ENCODE results near the gene DENND5B.
"Not testable (repeated sequence)": the region's sequence is repeated elsewhere in the genome, so short reads cannot be mapped to it uniquely, and the experiment has no call there.

The DENND5B gene

DNA sequence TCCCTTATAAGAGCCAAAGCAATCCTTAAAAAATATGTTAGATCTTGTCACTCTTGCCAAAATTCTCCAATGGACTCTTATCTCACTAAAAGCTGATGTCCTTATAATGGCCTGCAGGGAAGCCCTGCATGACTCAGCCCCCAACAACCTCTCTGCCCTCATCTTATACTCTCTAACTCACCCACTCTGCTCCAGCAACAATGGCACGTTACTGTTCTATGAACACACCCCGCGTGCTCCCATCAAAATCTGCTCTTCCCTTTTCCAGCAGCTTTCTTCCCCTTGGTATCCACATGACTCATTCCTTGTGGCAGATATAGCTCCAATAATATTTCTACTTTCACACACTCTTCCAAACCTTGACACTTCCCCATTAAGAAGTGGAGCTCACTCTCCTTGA, 108.1 kb downstream of the DENND5B start:
- no peak overlapping the region for H3K9ac ChIP-seq (ENCODE audit: low read length)
- no peaks in the 10 kb centered on the region for H3K4me1 ChIP-seq (ENCODE audit: control insufficient read depth, insufficient read depth, low read length)
- no peaks in the 10 kb centered on the region for H3K27me3 ChIP-seq (replicated peaks; ENCODE audit: control insufficient read depth, insufficient read depth, low read length)
- no peak overlapping the region for H3K4me3 ChIP-seq (ENCODE audit: low read length)
- no peak for DNase-seq (ENCODE audit: low read depth)
- H3K36me3 ChIP-seq (ENCODE audit: control insufficient read depth, insufficient read depth, low read length, severe bottlenecking), result peaks cover 23% of the 10 kb centered on the region
- no peaks in the 10 kb centered on the region for H3K9me3 ChIP-seq (ENCODE audit: control insufficient read depth, low read length)

DNA sequence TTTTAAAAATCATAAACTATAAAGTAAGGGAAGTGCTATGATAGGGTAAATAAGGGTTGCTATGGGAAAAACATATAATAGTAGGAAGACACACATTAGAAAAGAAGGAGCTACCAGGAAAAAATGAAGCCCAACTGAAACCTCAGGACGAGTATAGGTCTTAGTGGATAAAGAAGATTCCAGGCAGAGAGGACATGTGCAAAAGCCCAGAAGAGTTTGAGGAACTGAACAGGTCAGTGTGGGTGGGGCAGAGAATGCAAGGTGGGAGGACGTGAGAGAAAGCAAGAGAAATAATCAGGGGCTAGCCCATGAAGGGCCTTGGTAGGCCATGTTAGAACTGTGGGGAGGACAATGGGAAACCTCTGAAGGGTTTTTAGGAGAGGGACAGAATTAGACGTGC, 109.5 kb downstream of the DENND5B start:
- H3K9me3 ChIP-seq (ENCODE audit: control insufficient read depth, low read length), result no peaks in the 10 kb centered on the region
- H3K4me3 ChIP-seq (ENCODE audit: low read length), result no peak overlapping the region
- no peaks in the 10 kb centered on the region for H3K4me1 ChIP-seq (ENCODE audit: control insufficient read depth, insufficient read depth, low read length)
- DNase-seq (ENCODE audit: low read depth), result no peak
- peaks cover 23% of the 10 kb centered on the region for H3K36me3 ChIP-seq (ENCODE audit: control insufficient read depth, insufficient read depth, low read length, severe bottlenecking)
- no peaks in the 10 kb centered on the region for H3K27me3 ChIP-seq (replicated peaks; ENCODE audit: control insufficient read depth, insufficient read depth, low read length)
- H3K9ac ChIP-seq (ENCODE audit: low read length), result no peak overlapping the region

DNA sequence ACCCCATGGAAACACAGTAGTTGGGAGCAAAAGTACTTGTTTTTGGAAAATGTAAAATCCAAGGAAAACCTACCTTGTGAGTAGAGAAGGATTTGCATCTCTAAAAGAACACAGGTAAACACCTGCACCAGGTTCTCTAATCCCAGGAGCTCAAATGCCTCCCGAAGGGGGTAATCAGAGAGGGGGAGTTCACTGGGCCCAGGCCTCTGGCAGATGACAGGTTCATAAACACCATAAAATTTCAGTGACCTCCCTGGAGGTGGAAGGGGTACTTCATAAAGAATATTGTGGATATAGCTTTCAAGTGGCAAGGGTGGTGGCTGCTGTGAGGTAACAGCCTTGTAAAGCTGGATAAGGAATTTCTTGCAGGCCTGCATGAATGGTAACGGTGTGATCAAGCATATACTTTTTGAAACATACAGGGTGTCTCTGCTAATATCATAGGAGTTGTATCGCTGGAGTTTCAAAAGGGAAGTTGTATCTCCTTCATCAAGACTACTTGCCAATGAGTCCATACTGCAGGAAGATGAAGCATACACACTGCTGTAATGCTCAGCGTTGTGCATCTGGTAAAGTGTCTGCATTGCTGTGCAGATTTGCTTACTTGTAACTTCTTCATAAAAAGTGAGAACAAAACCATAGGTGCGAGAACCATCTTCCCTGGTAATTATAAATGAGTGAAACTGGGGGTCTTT, 111.3 kb downstream of the DENND5B start:
- Histone ChIP-seq H3K36me3 (ENCODE audit: control insufficient read depth, insufficient read depth, low read length, severe bottlenecking) (peaks cover 23% of the 10 kb centered on the region), H3K9ac (ENCODE audit: low read length) (no peak overlapping the region), H3K4me1 (ENCODE audit: control insufficient read depth, insufficient read depth, low read length) (no peaks in the 10 kb centered on the region), H3K27me3 (replicated peaks; ENCODE audit: control insufficient read depth, insufficient read depth, low read length) (no peaks in the 10 kb centered on the region), H3K4me3 (ENCODE audit: low read length) (no peak overlapping the region), H3K9me3 (ENCODE audit: control insufficient read depth, low read length) (no peaks in the 10 kb centered on the region)
- no peak for DNase-seq (ENCODE audit: low read depth)

DNA sequence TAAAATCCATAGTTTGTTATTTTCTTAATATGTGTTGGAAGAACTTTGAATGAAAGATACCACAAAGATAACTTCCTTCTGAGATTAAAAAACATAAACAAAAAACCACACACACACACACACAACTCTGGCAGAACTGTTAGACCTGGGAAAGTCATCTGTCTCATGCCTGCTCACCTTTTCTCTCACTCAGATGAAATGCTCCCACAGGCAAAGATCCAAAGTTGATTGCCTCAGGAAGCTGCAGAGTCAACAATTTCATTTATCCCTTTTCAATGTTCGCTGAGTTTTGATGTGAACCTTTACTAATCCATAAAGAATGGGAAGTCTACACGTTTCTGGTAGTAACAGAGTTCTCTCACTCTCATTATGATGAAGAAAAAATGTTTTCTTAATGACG, 112.0 kb downstream of the DENND5B start:
- Histone ChIP-seq H3K9ac (ENCODE audit: low read length) (no peak overlapping the region), H3K4me1 (ENCODE audit: control insufficient read depth, insufficient read depth, low read length) (no peaks in the 10 kb centered on the region), H3K27me3 (replicated peaks; ENCODE audit: control insufficient read depth, insufficient read depth, low read length) (no peaks in the 10 kb centered on the region), H3K4me3 (ENCODE audit: low read length) (no peak overlapping the region), H3K36me3 (ENCODE audit: control insufficient read depth, insufficient read depth, low read length, severe bottlenecking) (peaks cover 23% of the 10 kb centered on the region), H3K9me3 (ENCODE audit: control insufficient read depth, low read length) (no peaks in the 10 kb centered on the region)
- DNase-seq (ENCODE audit: low read depth), result no peak

DNA sequence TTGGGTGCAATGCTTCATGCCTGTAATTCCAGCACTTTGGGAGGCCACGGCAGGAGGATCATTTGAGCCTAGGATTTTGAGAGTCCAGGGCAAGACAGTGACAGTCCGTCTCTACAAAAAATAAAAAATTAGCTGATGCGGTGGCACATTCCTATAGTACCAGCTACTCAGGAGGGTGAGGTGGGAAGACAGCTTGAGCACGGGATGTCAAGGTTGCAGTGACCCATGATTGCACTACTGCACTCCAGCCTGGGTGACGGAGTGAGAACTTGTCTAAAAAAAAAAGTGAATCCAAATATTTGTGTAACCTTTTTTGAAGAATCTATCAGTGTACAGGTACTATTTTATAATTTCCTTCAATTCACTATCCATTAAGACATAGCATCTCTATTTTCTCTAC, 112.5 kb downstream of the DENND5B start:
- Histone ChIP-seq H3K4me3 (ENCODE audit: low read length) (no peak overlapping the region), H3K36me3 (ENCODE audit: control insufficient read depth, insufficient read depth, low read length, severe bottlenecking) (peaks cover 23% of the 10 kb centered on the region), H3K9ac (ENCODE audit: low read length) (no peak overlapping the region), H3K27me3 (replicated peaks; ENCODE audit: control insufficient read depth, insufficient read depth, low read length) (no peaks in the 10 kb centered on the region), H3K9me3 (ENCODE audit: control insufficient read depth, low read length) (no peaks in the 10 kb centered on the region), H3K4me1 (ENCODE audit: control insufficient read depth, insufficient read depth, low read length) (no peaks in the 10 kb centered on the region)
- no peak for DNase-seq (ENCODE audit: low read depth)

DNA sequence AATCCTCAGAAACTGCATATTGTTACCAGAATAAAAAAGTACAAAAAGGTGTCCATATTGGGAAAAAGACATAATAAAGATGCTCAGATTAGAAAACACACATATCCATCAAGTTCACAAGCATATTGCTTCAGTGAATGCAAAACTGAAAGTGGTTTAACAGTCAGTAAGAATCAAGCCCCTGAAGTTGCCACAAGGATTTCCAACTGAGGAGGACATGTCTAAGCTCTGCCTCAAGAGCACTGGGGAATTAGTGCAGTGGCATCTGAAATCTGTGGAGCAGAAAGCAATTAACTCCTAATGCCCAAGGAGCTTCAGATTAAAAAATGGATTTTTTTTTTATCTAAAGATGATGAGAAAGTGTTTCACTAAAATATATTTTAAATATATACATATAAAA, 113.2 kb downstream of the DENND5B start:
- DNase-seq (ENCODE audit: low read depth), result no peak
- no peaks in the 10 kb centered on the region for H3K9me3 ChIP-seq (ENCODE audit: control insufficient read depth, low read length)
- H3K4me1 ChIP-seq (ENCODE audit: control insufficient read depth, insufficient read depth, low read length), result no peaks in the 10 kb centered on the region
- no peak overlapping the region for H3K4me3 ChIP-seq (ENCODE audit: low read length)
- peaks cover 23% of the 10 kb centered on the region for H3K36me3 ChIP-seq (ENCODE audit: control insufficient read depth, insufficient read depth, low read length, severe bottlenecking)
- no peaks in the 10 kb centered on the region for H3K27me3 ChIP-seq (replicated peaks; ENCODE audit: control insufficient read depth, insufficient read depth, low read length)
- H3K9ac ChIP-seq (ENCODE audit: low read length), result no peak overlapping the region

DNA sequence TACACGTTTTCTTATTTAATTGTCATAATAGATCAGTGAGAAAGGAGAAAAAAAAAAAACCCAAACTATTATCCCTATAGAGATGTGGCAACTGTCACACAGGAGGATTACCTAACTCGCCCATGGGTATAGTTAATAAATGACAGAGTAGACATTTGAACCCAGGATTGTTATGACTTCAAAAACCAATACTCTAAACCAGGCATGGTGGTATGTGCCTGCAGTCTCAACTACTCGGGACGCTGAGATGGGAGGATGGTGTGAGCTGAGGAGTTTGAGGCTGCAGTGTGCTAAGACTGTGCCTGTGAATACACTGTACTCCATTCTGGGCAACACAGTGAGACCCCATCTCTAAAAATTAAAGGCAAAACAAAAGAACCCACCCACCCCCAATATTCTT, 114.5 kb downstream of the DENND5B start:
- no peaks in the 10 kb centered on the region for H3K9me3 ChIP-seq (ENCODE audit: control insufficient read depth, low read length)

DNA sequence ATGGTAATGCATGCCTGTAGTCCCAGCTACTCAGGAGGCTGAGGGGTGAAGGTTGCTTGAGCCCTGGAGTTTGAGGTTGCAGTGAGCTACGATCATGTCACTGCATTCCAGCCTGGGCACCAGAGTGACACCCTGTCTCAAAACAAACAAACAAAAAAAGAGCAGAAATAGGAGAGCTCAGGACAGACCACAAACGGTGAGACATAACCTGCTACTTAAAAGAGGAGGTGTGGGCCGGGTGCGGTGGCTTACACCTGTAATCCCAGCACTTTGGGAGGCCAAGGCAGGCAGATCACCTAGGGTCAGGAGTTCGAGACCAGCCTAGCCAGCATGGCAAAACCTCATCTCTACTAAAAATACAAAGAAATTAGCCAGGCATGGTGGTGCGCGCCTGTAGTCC, 115.3 kb downstream of the DENND5B start:
- not testable (repeated sequence) for H3K4me1 ChIP-seq (ENCODE audit: control insufficient read depth, insufficient read depth, low read length); H3K27me3 ChIP-seq (replicated peaks; ENCODE audit: control insufficient read depth, insufficient read depth, low read length); H3K9ac ChIP-seq (ENCODE audit: low read length); DNase-seq (ENCODE audit: low read depth); H3K9me3 ChIP-seq (ENCODE audit: control insufficient read depth, low read length); H3K4me3 ChIP-seq (ENCODE audit: low read length)
- peaks cover 19% of the 10 kb centered on the region for H3K36me3 ChIP-seq (ENCODE audit: control insufficient read depth, insufficient read depth, low read length, severe bottlenecking)

More for the DNA sequence above, 114.5 kb downstream of the DENND5B start:
- Histone ChIP-seq H3K9ac (ENCODE audit: low read length) (no peak overlapping the region), H3K27me3 (replicated peaks; ENCODE audit: control insufficient read depth, insufficient read depth, low read length) (no peaks in the 10 kb centered on the region), H3K4me1 (ENCODE audit: control insufficient read depth, insufficient read depth, low read length) (no peaks in the 10 kb centered on the region), H3K4me3 (ENCODE audit: low read length) (no peak overlapping the region), H3K36me3 (ENCODE audit: control insufficient read depth, insufficient read depth, low read length, severe bottlenecking) (peaks cover 19% of the 10 kb centered on the region)
- no peak for DNase-seq (ENCODE audit: low read depth)

DNA sequence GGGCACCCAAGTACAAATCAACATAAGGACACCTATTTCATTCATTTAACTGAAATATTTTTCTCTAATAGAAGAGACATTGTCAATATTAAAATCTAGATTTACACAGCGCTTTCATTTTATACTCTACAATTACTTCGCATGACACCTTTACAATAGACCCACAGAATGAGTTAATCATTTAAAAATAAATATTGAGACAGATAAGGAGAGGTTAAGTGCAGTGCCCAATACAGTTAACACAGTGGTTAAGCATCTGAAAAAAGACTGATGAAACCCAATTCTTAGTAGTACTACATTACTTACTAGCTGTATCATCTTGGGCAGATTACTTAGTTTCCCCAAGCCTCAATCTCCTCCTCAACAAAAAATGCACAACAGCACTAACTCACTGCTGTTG, 116.2 kb downstream of the DENND5B start:
- Histone ChIP-seq H3K27me3 (replicated peaks; ENCODE audit: control insufficient read depth, insufficient read depth, low read length) (no peaks in the 10 kb centered on the region), H3K4me1 (ENCODE audit: control insufficient read depth, insufficient read depth, low read length) (no peaks in the 10 kb centered on the region), H3K4me3 (ENCODE audit: low read length) (no peak overlapping the region), H3K9ac (ENCODE audit: low read length) (no peak overlapping the region), H3K9me3 (ENCODE audit: control insufficient read depth, low read length) (no peaks in the 10 kb centered on the region), H3K36me3 (ENCODE audit: control insufficient read depth, insufficient read depth, low read length, severe bottlenecking) (peaks cover 16% of the 10 kb centered on the region)
- DNase-seq (ENCODE audit: low read depth), result peak; percentile 45

DNA sequence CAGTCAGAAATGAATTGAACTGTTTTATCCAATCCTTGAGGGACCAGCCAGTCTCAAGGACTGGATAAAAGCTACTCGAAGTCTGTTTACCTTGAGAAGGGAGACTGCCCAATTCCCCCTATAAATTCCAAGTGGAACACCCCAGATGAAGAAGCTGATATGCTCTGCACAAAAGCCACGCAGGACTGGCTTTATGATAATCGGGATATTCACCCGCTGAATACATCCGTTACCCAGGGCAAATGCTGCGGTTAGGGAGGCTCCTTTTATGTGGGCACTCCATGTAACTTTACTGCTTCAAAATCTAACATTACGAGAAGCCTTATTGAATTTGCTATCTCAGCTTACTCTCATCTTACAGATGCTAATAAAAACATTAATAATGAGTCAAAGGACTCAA, 119.1 kb downstream of the DENND5B start:
- Histone ChIP-seq H3K27me3 (replicated peaks; ENCODE audit: control insufficient read depth, insufficient read depth, low read length) (no peaks in the 10 kb centered on the region), H3K4me1 (ENCODE audit: control insufficient read depth, insufficient read depth, low read length) (no peaks in the 10 kb centered on the region), H3K4me3 (ENCODE audit: low read length) (no peak overlapping the region), H3K9me3 (ENCODE audit: control insufficient read depth, low read length) (no peaks in the 10 kb centered on the region), H3K9ac (ENCODE audit: low read length) (no peak overlapping the region), H3K36me3 (ENCODE audit: control insufficient read depth, insufficient read depth, low read length, severe bottlenecking) (no peaks in the 10 kb centered on the region)
- DNase-seq (ENCODE audit: low read depth), result no peak

DNA sequence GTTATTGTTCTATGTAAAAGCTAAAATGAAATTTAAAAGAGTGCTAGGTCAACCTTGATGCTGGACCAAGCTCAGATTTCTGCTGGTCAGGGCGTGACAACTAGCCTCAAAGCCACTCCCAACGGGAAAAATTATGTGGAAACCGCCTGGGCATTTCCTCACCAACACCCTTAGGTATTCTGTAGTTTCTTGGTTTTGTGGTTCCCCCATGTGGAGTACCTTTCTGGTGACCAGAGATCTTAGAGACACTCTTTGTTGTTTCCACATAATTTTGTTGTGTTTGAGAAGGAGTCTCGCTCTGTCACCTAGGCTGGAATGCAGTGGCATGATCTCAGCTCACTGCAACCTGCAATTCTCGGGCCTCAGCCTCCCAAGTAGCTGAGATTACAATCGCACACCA, 119.9 kb downstream of the DENND5B start:
- no peaks in the 10 kb centered on the region for H3K27me3 ChIP-seq (replicated peaks; ENCODE audit: control insufficient read depth, insufficient read depth, low read length)
- H3K4me1 ChIP-seq (ENCODE audit: control insufficient read depth, insufficient read depth, low read length), result no peaks in the 10 kb centered on the region
- no peaks in the 10 kb centered on the region for H3K9me3 ChIP-seq (ENCODE audit: control insufficient read depth, low read length)
- no peak overlapping the region for H3K4me3 ChIP-seq (ENCODE audit: low read length)
- DNase-seq (ENCODE audit: low read depth), result no peak
- no peaks in the 10 kb centered on the region for H3K36me3 ChIP-seq (ENCODE audit: control insufficient read depth, insufficient read depth, low read length, severe bottlenecking)
- H3K9ac ChIP-seq (ENCODE audit: low read length), result no peak overlapping the region

DNA sequence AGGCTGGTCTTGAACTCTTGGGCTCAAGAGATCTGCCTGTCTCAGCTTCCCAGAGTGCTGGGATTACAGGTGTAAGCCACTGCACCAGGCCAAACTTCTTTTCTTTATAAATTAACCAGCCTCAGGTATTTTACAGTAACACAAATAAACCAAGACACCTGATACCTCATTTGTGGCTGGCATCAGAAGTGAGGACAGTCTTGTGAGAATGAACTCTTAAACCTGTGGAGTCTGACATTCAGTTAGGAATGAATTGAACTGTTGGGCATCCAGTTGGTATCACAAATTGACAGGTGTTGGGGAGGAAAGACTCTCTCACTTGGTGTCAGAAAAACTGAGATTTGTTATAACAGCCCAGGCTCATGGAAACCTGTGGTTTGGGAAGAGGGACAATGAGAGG, 120.5 kb downstream of the DENND5B start:
- H3K27me3 ChIP-seq (replicated peaks; ENCODE audit: control insufficient read depth, insufficient read depth, low read length), result no peaks in the 10 kb centered on the region
- no peak for DNase-seq (ENCODE audit: low read depth)

More for the DNA sequence above, 120.5 kb downstream of the DENND5B start:
- H3K36me3 ChIP-seq (ENCODE audit: control insufficient read depth, insufficient read depth, low read length, severe bottlenecking), result no peaks in the 10 kb centered on the region
- H3K4me1 ChIP-seq (ENCODE audit: control insufficient read depth, insufficient read depth, low read length), result no peaks in the 10 kb centered on the region
- H3K9me3 ChIP-seq (ENCODE audit: control insufficient read depth, low read length), result no peaks in the 10 kb centered on the region
- no peak overlapping the region for H3K9ac ChIP-seq (ENCODE audit: low read length)
- H3K4me3 ChIP-seq (ENCODE audit: low read length), result no peak overlapping the region

Measured in adipocyte (in vitro differentiated cells).